Heart right ventricle (tissue), 16 donors: Measurements from ENCODE around the gene SMARCD2. TPM values are rescaled to one million over a fixed set of nuclear protein-coding genes. Genes with fewer than 3 reads are reported as not detected.
A peak's percentile ranks its signal among the peaks of the same experiment; 100 is the strongest.
"Not testable (repeated sequence)": the region's sequence is repeated elsewhere in the genome, so short reads cannot be mapped to it uniquely, and the experiment has no call there.

Source experiments
- ATAC-seq, 8 donors: fragments of 200-7000 bp; cut with Tn5 transposase; one replicate each; pipeline ENCODE4 v1.9.1; 2020; ENCODE audit warnings: mild to moderate bottlenecking in 8 of 8, moderate library complexity in 8 of 8, moderate number of reproducible peaks in 1 of 8
- DNase-seq, 2 donors: peaks; one replicate each; pipeline ENCODE4 v3.0.0-alpha.2; 2020
- H3K27ac ChIP-seq, 10 donors: fragments of 200-600 bp; sonication (generic) in 2 of 10; one replicate each; pipeline versions ENCODE4 v1.5.0 to v1.8.0; 2020 to 2022; ENCODE audit warnings: mild to moderate bottlenecking in 3 of 10
- H3K27me3 ChIP-seq, 7 donors: fragments of 200-600 bp; one replicate each; pipeline ENCODE4 v1.8.0; 2021 to 2022; ENCODE audit warnings: mild to moderate bottlenecking in 2 of 7
- H3K36me3 ChIP-seq, 9 donors: fragments of 200-600 bp; sonication (generic) in 1 of 9; one replicate each; pipeline versions ENCODE4 v1.5.0 to v1.8.0; 2020 to 2022; ENCODE audit warnings: mild to moderate bottlenecking in 2 of 9
- H3K4me1 ChIP-seq, 9 donors: fragments of 200-600 bp; sonication (generic) in 1 of 9; one replicate each; pipeline versions ENCODE4 v1.5.0 to v1.8.0; 2020 to 2022; ENCODE audit warnings: mild to moderate bottlenecking in 4 of 9
- H3K4me3 ChIP-seq, 10 donors: fragments of 200-600 bp; sonication (generic) in 2 of 10; one replicate each; pipeline versions ENCODE4 v1.5.0 to v1.8.0; 2020 to 2022; ENCODE audit warnings: mild to moderate bottlenecking in 7 of 10, moderate library complexity in 2 of 10
- H3K9me3 ChIP-seq, 11 donors: fragments of 200-600 bp in 10 of 11; sonication (generic) in 2 of 11; one replicate each; pipeline versions ENCODE4 v1.5.0 to v1.8.0; 2013 to 2022; ENCODE audit warnings: mild to moderate bottlenecking in 2 of 11, control low read depth in 1 of 11, moderate library complexity in 1 of 11
- WGBS, 2 donors: extraction: QIAGEN DNeasy Blood & Tissue Kit; methylation state at CpG; one replicate each; pipeline ENCODE4 v1.1.7; 2013; ENCODE audit warnings: inconsistent platforms in 1 of 2; 5-methylcytosine and 5-hydroxymethylcytosine counted together
- intact Hi-C, 10 donors: fragments of 100-400 bp; cut with DNase I; formaldehyde crosslinking; loops; one replicate each; pipeline versions ENCODE4 v1.11.1 to v1.14.2; 2022
- polyA plus RNA-seq, 2 donors: library from polyadenylated mRNA; stranded (reverse); fragments of 200-250 nt; gene quantifications; one replicate each; pipeline ENCODE4 v1.2.3, GENCODE V29; 2013
- total RNA-seq, 10 donors: library from RNA; stranded (reverse); fragmentation: NEBNext Ultra II Directional in 3 of 10; extraction: Animal tissue kit (Norgen Biotek cat#: 25700) in 3 of 10; gene quantifications; one replicate each; pipeline versions ENCODE4 v1.2.1 to v1.2.4, GENCODE V29; 2021 to 2023
- TF ChIP-seq, protein P1 (sequence below), 9 donors: fragments of 200-600 bp; sonication (generic) in 2 of 9; IDR thresholded peaks; one replicate each; pipeline versions ENCODE4 v1.5.0 to v1.8.0; 2021 to 2022; ENCODE audit warnings: antibody characterized with exemption in 9 of 9, mild to moderate bottlenecking in 5 of 9, moderate library complexity in 1 of 9
- donor health status: Arrhythmogenic right ventricular cardiomyopathy.
- donor health status: ischemic (EF 13 %, LVEDD 7.1; RV severe dilation, severe dysfunction).
- donor health status: healthy with polysubstance abuse.
- donor health status: DM: no; HTN: yes; CAD: no.
- donor health status: DM: no; HTN: no; CAD: no.
- donor health status: ischemic (EF 25% LVEDD 6.9; RV normal size, moderate dysfunction).
- donor health status: ischemic (EF 25% LVEDD 5.7; RV mildly dilated, moderate dysfunction).
- donor health status: healthy.
- donor health status: DM: yes; HTN: yes; CAD: no.
- donor health status: Ischemic cardiomyopathy.
- donor health status: ischemic (EF 35%, LVEDD 5.7; RV mildly dilated, moderate dysfunction).
- donor health status: nonischemic (EF 11% LVEDD 7.7; RV severe dilation, severe dysfunction).
- donor health status: DM: yes; HTN: yes; CAD: no.
- donor health status: PGD.
- donor health status: ischemic (EF 29% LVEDD 5.4; RV normal size, mild dysfunction).
- donor health status: nonischemic (EF 23%, LVEDD 6.1; RV moderate dilation, normal function).

SMARCD2 gene
- total and polyA plus RNA-seq, 12 donors, result 11.6 to 35.7 (median 18.4) TPM

DNA sequence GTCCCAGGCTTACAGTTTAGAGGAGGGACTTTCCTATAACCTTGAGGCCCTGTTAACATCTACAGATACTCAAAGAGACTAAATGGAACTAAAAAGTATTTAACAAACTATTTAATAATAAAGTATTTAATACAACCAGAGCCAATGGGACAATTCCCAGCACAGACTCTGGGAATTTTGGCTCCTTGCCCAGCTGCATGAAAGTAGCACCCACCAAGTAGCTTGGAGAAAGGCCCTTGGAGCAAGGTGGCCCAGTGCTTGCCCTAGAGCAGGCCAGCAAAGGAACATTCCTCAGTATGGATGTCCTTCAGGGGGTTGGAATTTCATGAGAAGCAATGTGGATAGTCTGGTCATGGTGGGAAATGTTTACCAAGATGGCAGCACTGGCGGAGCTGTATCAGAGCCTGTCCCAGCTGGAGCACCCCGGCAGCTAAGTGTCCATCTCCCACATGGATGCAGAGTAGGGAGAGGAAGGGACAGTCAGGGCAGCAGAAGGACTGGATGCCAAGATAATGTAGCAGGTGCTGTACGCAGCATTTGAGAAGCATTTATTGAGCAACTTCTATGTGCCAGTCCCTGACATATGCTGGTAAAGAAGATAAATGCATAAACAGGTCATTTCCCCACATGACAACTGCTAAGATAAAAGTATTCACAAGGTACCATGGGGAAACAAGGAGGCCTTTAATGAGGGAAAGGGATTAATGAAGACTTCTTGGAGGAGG is 5.2 kb upstream of the SMARCD2 start:
- H3K27me3 ChIP-seq, result no peaks in the 10 kb centered on the region
- TF ChIP-seq, protein P1, sequence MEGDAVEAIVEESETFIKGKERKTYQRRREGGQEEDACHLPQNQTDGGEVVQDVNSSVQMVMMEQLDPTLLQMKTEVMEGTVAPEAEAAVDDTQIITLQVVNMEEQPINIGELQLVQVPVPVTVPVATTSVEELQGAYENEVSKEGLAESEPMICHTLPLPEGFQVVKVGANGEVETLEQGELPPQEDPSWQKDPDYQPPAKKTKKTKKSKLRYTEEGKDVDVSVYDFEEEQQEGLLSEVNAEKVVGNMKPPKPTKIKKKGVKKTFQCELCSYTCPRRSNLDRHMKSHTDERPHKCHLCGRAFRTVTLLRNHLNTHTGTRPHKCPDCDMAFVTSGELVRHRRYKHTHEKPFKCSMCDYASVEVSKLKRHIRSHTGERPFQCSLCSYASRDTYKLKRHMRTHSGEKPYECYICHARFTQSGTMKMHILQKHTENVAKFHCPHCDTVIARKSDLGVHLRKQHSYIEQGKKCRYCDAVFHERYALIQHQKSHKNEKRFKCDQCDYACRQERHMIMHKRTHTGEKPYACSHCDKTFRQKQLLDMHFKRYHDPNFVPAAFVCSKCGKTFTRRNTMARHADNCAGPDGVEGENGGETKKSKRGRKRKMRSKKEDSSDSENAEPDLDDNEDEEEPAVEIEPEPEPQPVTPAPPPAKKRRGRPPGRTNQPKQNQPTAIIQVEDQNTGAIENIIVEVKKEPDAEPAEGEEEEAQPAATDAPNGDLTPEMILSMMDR (IDR thresholded peaks at IDR 0.05), result no peak
- no peaks in the 10 kb centered on the region for H3K36me3 ChIP-seq
- no peak overlapping the region for H3K4me3 ChIP-seq
- peaks cover 0 to 5% (median 0%) of the 10 kb centered on the region in 11 donors for H3K9me3 ChIP-seq
- no peak overlapping the region for H3K27ac ChIP-seq
- intact Hi-C loops, result no loop called here
- DNase-seq (no peak), ATAC-seq (no peak)
- 84 to 96% methylated on average over 3 of the region's 3 CpGs for WGBS, 2 donors
- peaks cover 0 to 24% (median 9%) of the 10 kb centered on the region in 9 donors for H3K4me1 ChIP-seq

DNA sequence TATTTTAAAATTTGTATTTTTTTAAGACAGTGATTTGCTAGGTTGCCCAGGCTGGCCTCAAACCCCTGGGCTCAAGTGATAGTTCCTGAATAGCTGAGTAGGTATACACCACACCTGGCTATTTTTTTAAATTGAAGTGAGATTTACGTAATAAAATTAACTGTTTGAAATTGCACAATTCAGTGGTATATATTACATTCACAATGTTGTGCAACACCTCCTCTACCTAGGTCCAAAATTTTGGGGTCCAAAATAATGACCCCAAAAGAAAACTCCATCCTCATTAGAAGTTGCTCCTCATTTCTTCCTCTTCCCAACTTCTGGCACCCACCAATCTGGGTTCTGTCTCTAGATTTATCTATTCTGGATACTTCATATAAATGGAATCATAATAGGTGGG is 3.0 kb upstream of the SMARCD2 start:
- Histone ChIP-seq H3K4me3 (no peak overlapping the region), H3K27ac (no peak overlapping the region), H3K4me1 (peaks cover 10 to 38% (median 20%) of the 10 kb centered on the region in 9 donors), H3K36me3 (no peaks in the 10 kb centered on the region), H3K27me3 (no peaks in the 10 kb centered on the region), H3K9me3 (peaks cover 0 to 5% (median 0%) of the 10 kb centered on the region in 11 donors)
- intact Hi-C loops, result no loop called here
- TF ChIP-seq, protein P1 (IDR thresholded peaks at IDR 0.05), result no peak
- 40 to 96% methylated on average over 1 of the region's 1 CpG for WGBS, 2 donors
- DNase-seq, result no peak
- no peak for ATAC-seq

DNA sequence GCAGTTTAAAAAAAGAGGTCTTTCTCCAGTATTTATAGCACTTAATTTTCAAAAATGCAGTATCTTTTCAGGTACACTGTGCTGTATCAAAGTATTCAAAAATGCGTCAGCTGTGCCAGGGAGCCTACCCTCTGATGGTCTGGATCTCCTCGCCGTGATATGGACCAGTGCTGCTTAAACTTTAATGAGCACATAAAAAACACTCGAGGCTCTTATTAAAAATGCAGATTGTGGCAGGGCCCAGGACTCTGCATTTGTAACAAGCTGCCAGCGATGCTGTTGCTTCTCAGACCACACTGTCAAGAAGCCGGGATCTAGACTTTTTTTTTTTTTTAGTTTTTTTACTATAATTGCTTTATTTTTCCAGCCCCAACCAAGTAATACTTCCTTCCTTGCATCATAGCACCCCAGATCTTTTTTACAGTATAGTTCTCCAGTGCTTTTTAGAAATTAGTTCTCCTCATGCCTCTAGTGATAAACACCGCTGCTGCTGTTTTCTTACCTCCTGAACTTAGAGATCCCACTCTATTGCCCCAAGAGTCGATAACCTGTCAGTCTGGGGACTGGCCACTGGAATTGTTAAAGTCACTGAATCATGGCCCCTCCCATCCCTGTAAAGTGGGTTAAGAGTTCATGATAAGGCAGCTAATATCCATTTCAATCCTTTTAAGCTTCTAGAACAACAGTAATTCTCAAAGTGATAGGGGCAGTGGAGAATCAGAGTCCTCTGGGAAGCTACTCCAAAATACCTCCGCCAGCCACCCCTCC is 1.6 kb upstream of the SMARCD2 start:
- H3K36me3 ChIP-seq, result no peaks in the 10 kb centered on the region
- DNase-seq (no peak), ATAC-seq (no peak)
- WGBS, 2 donors, result 66 to 68% methylated on average over 9 of the region's 9 CpGs
- H3K4me1 ChIP-seq, result peaks cover 18 to 49% (median 34%) of the 10 kb centered on the region in 9 donors
- peak overlapping the region in 9 of 10 donors; percentile 90 to 98 (median 94) for H3K27ac ChIP-seq
- TF ChIP-seq, protein P1 (IDR thresholded peaks at IDR 0.05), result no peak
- H3K4me3 ChIP-seq, result peak overlapping the region in 8 of 10 donors; percentile 50 to 95 (median 90)
- peaks cover 0 to 5% (median 0%) of the 10 kb centered on the region in 11 donors for H3K9me3 ChIP-seq
- H3K27me3 ChIP-seq, result no peaks in the 10 kb centered on the region
- intact Hi-C loops, result loop anchor here in 1 of 10 donors (5.0 kb wide), 1 partner anchor 72 kb away; the partner anchor contains the start of genes CCDC47 and DDX42

DNA sequence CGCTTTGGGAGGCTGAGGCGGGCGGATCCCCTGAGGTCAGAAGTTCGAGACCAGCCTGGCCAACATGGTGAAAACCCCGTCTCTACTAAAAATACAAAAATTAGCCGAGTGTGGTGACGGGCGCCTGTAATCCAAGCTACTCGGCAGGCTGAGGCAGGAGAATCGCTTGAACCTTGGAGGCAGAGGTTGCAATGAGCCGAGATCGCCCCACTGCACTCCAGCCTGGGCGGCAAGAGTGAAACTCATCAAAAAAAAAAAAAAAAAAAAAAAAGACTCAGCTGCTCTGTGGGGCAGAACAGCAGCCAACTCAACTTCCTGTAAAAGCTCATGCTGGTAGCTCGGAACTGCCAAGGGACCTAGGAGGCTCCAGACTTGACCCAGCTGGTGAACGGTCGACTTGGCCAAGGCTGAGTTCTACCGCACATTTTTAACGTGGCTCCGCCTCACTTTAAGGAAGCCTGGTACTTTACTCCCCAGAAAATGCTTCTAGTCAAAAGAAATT is 953 bp upstream of the SMARCD2 start:
- DNase-seq, result peak; percentile 45 to 55
- not testable (repeated sequence) for H3K36me3 ChIP-seq, H3K27me3 ChIP-seq, H3K9me3 ChIP-seq
- peak overlapping the region in 9 of 10 donors; percentile 90 to 98 (median 94) for H3K27ac ChIP-seq
- intact Hi-C loops, result loop anchor here in 1 of 10 donors (5.0 kb wide), 1 partner anchor 71 kb away; the partner anchor contains the start of genes CCDC47 and DDX42
- peak in 6 of 8 donors; percentile 3 to 25 (median 5) for ATAC-seq
- 7 to 13% methylated on average over 19 of the region's 19 CpGs for WGBS, 2 donors
- peaks cover 23 to 49% (median 40%) of the 10 kb centered on the region in 9 donors for H3K4me1 ChIP-seq
- H3K4me3 ChIP-seq, result peak overlapping the region in 9 of 10 donors; percentile 50 to 95 (median 89)
